Ovary (tissue), 9 donors: ENCODE results near the gene SLAIN1. TPM values are rescaled to one million over a fixed set of nuclear protein-coding genes. Genes with fewer than 3 reads are reported as not detected.

Experiments
- DNase-seq, 5 donors: peaks; one replicate each; pipeline ENCODE4 v3.0.0-alpha.2; 2019 to 2020
- H3K27ac ChIP-seq, 2 donors: fragments of 200-600 bp; one replicate each; pipeline versions ENCODE4 v1.5.1 to v1.8.0; 2019 to 2022
- H3K27me3 ChIP-seq: fragments of 200-600 bp; one replicate; pipeline ENCODE4 v1.8.0; 2022
- H3K36me3 ChIP-seq: fragments of 200-600 bp; sonication (generic); one replicate; pipeline ENCODE4 v1.5.1; 2019
- H3K4me1 ChIP-seq: one replicate; pipeline ENCODE4 v1.8.1; 2013; ENCODE audit warnings: mild to moderate bottlenecking, moderate library complexity; ENCODE audit not compliant: insufficient read depth
- H3K4me3 ChIP-seq: fragments of 200-600 bp; sonication (generic); one replicate; pipeline ENCODE4 v1.5.1; 2017
- H3K9me3 ChIP-seq, 2 donors: fragments of 200-600 bp in 1 of 2; sonication (generic) in 1 of 2; one replicate each; pipeline versions ENCODE4 v1.5.1 to v1.8.1; 2013 to 2019; ENCODE audit warnings: mild to moderate bottlenecking in 1 of 2, moderate library complexity in 1 of 2
- EP300 ChIP-seq: sonication (generic); formaldehyde crosslinking; IDR thresholded peaks from one replicate; pipeline ENCODE4 v1.6.1; 2017; ENCODE audit warnings: antibody characterized with exemption
- POLR2A ChIP-seq: fragments of 450-650 bp; IDR thresholded peaks from one replicate; pipeline ENCODE4 v1.6.1; 2017; ENCODE audit warnings: antibody characterized with exemption, mild to moderate bottlenecking, moderate library complexity
- WGBS, 3 donors: extraction: QIAGEN DNeasy Blood & Tissue Kit in 1 of 3; methylation state at CpG; one replicate each; pipeline versions ENCODE4 v1.1.5 to v1.1.7; 2013 to 2017; 5-methylcytosine and 5-hydroxymethylcytosine counted together
- intact Hi-C, 4 donors: fragments of 100-400 bp; cut with DNase I; formaldehyde crosslinking; loops; one replicate each; pipeline versions ENCODE4 v1.11.0 to v1.15.1; 2022 to 2023
- polyA plus RNA-seq, 2 donors: library from polyadenylated mRNA; stranded (reverse); fragments of 200-250 nt in 1 of 2; fragments of 350-450 nt in 1 of 2; fragmentation: Illumina TruSeq in 1 of 2; extraction: RNeasy Lipid Tissue Mini Kit (QIAGEN cat#74804) in 1 of 2; gene quantifications; one replicate each; pipeline ENCODE4 v1.2.3, GENCODE V29; 2013 to 2014
- total RNA-seq, 7 donors: library from RNA; depleted of rRNA in 2 of 7; stranded (reverse); fragments of >200 nt in 2 of 7; fragmentation: NEBNext Ultra II Directional in 3 of 7; extraction: Animal tissue kit (Norgen Biotek cat#: 25700) in 3 of 7; gene quantifications; one replicate each; pipeline versions ENCODE4 v1.1.0 to v1.2.4, GENCODE V29; 2016 to 2023
- TF ChIP-seq, protein P1 (sequence below), 3 donors: fragments of 450-650 bp in 2 of 3; fragments of 200-600 bp in 1 of 3; IDR thresholded peaks; one replicate each; pipeline versions ENCODE4 v1.5.1 to v1.8.0; 2016 to 2022; ENCODE audit warnings: antibody characterized with exemption in 3 of 3, mild to moderate bottlenecking in 1 of 3
- donor health status: DM: no; HTN: no; CAD: no; lungs with moderate emphysema.
- donor health status: DM: no; HTN: no; CAD: no.
- donor health status: Bipolar disorder and iron deficiency.
- donor health status: DM: yes; HTN: yes; CAD: no.
- donor health status: DM: no; HTN: no; CAD: no.
- donor health status: DM: yes; HTN: yes; CAD: no.

SLAIN1 gene
- total and polyA plus RNA-seq, 9 donors = 4.6 to 24.2 (median 9.8) TPM

- TF ChIP-seq POLR2A = no peak
- TF ChIP-seq, protein P1, sequence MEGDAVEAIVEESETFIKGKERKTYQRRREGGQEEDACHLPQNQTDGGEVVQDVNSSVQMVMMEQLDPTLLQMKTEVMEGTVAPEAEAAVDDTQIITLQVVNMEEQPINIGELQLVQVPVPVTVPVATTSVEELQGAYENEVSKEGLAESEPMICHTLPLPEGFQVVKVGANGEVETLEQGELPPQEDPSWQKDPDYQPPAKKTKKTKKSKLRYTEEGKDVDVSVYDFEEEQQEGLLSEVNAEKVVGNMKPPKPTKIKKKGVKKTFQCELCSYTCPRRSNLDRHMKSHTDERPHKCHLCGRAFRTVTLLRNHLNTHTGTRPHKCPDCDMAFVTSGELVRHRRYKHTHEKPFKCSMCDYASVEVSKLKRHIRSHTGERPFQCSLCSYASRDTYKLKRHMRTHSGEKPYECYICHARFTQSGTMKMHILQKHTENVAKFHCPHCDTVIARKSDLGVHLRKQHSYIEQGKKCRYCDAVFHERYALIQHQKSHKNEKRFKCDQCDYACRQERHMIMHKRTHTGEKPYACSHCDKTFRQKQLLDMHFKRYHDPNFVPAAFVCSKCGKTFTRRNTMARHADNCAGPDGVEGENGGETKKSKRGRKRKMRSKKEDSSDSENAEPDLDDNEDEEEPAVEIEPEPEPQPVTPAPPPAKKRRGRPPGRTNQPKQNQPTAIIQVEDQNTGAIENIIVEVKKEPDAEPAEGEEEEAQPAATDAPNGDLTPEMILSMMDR (IDR thresholded peaks at IDR 0.05) = no peak
- Histone ChIP-seq H3K9me3 (no peaks in the 10 kb centered on the region), H3K27ac (no peak overlapping the region), H3K4me3 (no peak overlapping the region), H3K4me1 (peaks cover 2% of the 10 kb centered on the region), H3K36me3 (no peaks in the 10 kb centered on the region), H3K27me3 (no peaks in the 10 kb centered on the region)
- no peak for DNase-seq
- 34 to 44% (median 37%) methylated on average over 8 of the region's 8 CpGs for WGBS, 3 donors
- intact Hi-C loops = no loop called here
Measured at GRCh38 chr13:77740931-77741596, 43.6 kb downstream of the SLAIN1 start.

- no peaks in the 10 kb centered on the region for H3K9me3 ChIP-seq
- H3K4me3 ChIP-seq = no peak overlapping the region
- H3K27me3 ChIP-seq = no peaks in the 10 kb centered on the region
- TF ChIP-seq, protein P1 (IDR thresholded peaks at IDR 0.05) = no peak
- no peak for TF ChIP-seq EP300
- no peak for TF ChIP-seq POLR2A
- no peaks in the 10 kb centered on the region for H3K36me3 ChIP-seq
- peaks cover 2% of the 10 kb centered on the region for H3K4me1 ChIP-seq
- intact Hi-C loops = no loop called here
- DNase-seq = no peak
- 56 to 70% (median 67%) methylated on average over 1 of the region's 1 CpG for WGBS, 3 donors
- H3K27ac ChIP-seq = no peak overlapping the region
Measured at GRCh38 chr13:77741597-77741972, 44.1 kb downstream of the SLAIN1 start.

DNA sequence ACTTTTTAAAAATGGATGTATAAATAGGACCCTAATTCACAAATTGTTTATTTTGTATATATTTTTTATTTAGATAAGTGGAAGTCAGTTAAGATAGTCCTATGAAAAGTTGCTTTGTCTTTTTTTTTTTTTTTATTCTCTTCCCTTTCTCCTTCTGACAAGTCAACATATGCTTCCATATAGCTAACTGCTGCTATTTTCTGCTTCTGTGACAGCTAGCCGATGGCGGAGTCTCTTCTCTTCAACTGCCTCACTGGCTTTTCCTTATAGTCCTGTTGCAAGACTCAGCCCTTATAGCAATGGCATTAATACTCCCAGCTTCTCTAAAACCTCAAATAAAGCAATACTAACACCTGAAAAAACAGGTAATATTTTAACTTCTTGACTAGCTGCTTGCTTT lies 45.3 kb downstream of the SLAIN1 start:
- intact Hi-C loops = no loop called here
- WGBS, 3 donors = 98 to 100% (median 98%) methylated on average over 2 of the region's 2 CpGs
- no peak overlapping the region for H3K4me3 ChIP-seq
- H3K36me3 ChIP-seq = no peaks in the 10 kb centered on the region
- TF ChIP-seq POLR2A (no peak), EP300 (no peak)
- TF ChIP-seq, protein P1 (IDR thresholded peaks at IDR 0.05) = no peak
- H3K9me3 ChIP-seq = no peaks in the 10 kb centered on the region
- H3K27me3 ChIP-seq = no peaks in the 10 kb centered on the region
- no peak overlapping the region for H3K27ac ChIP-seq
- no peak for DNase-seq
- peaks cover 2% of the 10 kb centered on the region for H3K4me1 ChIP-seq

- Histone ChIP-seq H3K9me3 (no peaks in the 10 kb centered on the region), H3K27ac (no peak overlapping the region), H3K4me1 (peaks cover 2% of the 10 kb centered on the region), H3K4me3 (no peak overlapping the region), H3K36me3 (no peaks in the 10 kb centered on the region), H3K27me3 (no peaks in the 10 kb centered on the region)
- DNase-seq = no peak
- no peak for TF ChIP-seq EP300
- TF ChIP-seq, protein P1 (IDR thresholded peaks at IDR 0.05) = no peak
- TF ChIP-seq POLR2A = no peak
- intact Hi-C loops = no loop called here
- WGBS, 3 donors = 37 to 63% (median 55%) methylated on average over 1 of the region's 1 CpG
Measured at GRCh38 chr13:77745784-77746183, 48.3 kb downstream of the SLAIN1 start.
